HG03095 (cell line): ENCODE data around the gene FANCI.

Experiments
- ATAC-seq: cut with Tn5 transposase; IDR thresholded peaks from one replicate; pipeline ENCODE4 v1.9.1; 2021; ENCODE audit warnings: moderate library complexity; ENCODE audit not compliant: unreplicated experiment

Gene FANCI

DNA sequence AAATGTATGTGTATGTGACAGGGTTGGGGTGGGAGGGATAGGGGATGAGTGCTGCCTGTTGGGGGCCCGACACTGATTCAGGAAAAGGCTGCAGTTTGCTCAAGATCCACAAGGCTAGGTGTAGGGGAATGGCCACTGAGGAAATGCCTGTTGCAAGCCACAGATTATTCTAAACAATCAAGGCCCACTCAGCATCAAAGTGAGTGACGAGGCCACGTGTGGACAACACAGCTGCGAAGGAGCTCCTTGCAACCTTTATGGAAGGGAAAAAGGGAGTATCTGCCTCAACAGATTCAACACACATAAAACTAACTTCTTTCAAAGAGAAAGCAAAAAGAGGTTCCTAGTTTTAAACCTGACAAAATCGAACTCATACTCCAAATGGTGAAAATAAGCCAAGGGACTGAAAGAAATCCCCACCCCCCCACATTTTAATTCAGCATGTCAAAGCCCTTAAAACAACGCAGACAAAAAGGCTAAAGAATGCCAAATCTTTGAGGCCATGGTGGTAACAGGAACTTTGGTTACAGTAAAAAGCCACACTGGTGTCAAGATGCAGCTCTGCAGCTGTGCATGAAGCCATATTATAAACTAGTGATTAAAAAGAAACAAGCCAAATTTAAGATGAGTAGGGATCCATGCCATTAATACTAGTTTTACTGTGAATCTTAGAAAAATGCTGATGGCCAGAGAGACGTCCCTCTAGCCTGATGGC lies 87.3 kb downstream of the FANCI start:
- ATAC-seq, result no peak

- no peak for ATAC-seq
These were observed 88.7 kb downstream of the FANCI start for GRCh38 chr15:89332446-89332845.

DNA sequence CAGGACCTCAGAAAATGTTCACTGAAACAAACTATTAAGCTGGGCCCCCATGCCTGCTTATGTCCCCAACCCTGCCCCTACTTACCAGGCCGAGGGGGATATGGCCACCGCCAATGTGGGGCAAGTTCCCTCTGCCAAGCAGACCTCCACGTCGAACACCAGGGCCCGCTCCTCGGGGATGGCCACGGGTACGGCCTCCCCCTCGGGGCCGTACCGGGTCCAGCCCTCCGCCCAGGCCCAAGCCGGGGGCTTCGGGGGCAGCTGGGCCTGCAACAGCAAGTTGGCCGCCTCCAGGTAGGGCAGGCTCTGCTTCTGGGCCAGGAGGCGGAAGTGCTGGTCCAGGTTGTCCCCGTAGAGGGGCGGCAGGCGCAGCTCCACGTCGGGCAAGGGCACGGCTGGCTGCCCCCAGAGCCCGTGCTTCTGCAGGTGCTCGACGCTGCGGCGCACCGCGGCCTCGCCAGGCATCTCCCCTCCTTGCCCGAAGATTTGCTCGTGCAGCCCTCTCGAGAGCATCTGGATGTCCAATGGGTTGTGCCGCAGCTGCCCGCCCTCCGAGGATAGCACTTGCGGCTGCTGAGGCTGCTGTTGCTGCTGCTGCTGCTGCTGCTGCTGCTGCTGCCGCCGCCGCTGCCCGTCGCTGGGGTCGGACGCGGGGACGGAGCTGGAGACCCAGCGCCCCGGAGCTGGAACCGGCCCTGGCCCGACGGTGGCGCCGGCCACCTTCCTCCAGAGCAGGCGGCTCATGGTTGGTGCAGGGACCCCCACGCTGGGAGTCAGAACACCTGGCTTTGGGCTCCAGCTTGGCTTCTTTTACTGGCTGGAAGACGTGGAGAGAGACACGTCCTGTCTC lies 89.5 kb downstream of the FANCI start:
- no peak for ATAC-seq

GRCh38 chr15:89333959-89334509 lies 90.3 kb downstream of the FANCI start:
- no peak for ATAC-seq

GRCh38 chr15:89334510-89335297 lies 90.9 kb downstream of the FANCI start, which contains the start of gene POLG:
Gene POLG (minus strand): TSS chr15:89334824. CDS start chr15:89333754, 1,070 bp downstream.
- ATAC-seq, result peak; percentile 87

GRCh38 chr15:89335298-89336041 lies 91.7 kb downstream of the FANCI start:
- ATAC-seq, result peak; percentile 12

- no peak for ATAC-seq
These were observed 94.3 kb downstream of the FANCI start for GRCh38 chr15:89338036-89338435.

DNA sequence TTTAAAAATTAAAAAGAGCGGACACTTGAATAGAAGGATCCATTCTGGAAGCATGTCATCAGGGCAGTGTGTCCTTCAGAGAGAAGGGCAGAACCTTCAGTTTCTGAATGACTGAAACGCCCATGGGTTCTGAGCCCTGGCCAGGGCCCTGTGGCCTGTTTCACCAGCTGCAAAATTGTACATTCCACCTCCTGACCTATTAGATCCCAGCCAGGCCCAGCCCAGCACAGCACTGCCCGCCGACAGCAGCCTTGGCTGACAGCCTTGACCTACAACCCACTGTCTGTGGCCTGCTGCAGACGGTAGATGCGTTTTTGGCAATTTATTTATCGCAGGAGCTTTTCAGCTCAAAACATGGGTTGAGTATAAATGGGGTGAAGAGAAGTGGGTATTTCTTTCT lies 96.8 kb downstream of the FANCI start:
- no peak for ATAC-seq

DNA sequence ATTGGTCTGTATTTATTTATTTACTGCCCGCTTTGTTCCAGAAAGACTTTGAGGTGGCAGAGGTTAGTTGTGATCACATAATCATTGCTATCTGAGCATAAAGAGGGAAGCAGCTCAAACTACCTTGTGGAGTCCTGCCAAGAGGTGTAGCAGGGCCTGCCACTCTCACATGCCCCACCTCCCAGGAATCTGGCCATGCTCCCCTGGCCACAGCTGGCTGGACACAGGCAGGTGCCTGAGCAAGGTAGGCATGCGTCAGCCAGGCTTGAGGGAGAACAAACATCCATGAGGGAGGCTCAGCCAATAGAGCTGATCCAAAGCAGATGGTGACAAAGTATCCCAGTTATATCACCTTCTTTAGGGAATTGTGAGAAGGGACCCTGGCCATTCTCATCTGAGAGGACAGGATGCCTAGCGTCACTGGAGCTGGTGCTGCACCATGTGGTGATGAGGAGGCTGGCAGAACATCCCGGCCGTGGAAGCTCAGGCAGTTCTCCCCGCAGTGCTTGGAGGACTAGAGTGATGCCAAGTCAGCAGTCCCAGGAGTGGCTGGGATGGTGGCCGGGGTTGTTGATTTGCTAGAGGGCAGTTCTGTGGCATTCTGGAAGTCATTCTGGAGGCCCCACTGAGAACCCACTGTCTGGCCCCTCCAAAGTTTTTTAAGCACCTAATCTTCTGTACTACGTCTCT lies 97.7 kb downstream of the FANCI start:
- ATAC-seq, result no peak

- no peak for ATAC-seq
These were observed 99.1 kb downstream of the FANCI start for GRCh38 chr15:89342840-89343239.

DNA sequence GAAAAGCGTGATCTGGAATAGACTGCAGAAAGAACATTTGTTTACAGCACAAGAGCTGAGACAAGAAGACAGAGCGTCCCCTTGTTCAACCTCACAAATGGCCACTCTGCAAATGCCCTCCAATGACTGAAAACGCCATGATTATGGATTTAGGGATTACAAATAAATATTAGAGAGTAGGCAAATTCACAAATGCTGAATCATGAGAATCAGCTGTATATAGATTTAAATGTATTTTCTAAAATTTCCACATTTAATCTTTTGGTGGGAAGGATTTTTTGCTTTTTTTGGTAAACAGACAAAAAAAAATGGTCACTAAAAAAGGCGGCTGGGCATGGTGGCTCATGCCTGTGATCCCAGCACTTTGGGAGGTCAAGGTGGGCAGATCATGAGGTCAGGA lies 101.5 kb downstream of the FANCI start:
- ATAC-seq, result no peak

GRCh38 chr15:89346516-89347231 lies 102.9 kb downstream of the FANCI start:
- no peak for ATAC-seq

GRCh38 chr15:89349206-89349558 lies 105.4 kb downstream of the FANCI start:
- ATAC-seq, result no peak

GRCh38 chr15:89352476-89352875 lies 108.7 kb downstream of the FANCI start:
- ATAC-seq, result no peak

DNA sequence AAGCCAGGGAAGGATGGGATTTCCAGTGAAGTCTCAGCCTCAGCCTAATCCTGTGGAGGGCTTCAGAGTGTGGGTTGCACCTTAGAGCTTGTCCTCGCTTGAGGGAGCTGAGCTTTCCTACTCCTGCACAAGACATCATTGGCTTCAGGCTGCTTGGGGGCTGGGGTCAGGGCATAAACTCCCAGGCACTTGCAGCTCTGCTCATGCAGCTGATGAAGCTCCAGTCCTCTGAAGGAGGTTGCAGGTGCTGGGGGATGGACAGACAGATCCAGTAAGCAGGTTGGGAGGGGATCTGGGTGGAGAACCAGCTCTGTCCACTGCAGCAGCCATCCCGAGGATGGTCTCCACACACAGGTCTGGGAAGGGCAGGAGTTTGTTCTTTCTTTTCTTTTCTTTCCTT lies 110.2 kb downstream of the FANCI start:
- no peak for ATAC-seq

DNA sequence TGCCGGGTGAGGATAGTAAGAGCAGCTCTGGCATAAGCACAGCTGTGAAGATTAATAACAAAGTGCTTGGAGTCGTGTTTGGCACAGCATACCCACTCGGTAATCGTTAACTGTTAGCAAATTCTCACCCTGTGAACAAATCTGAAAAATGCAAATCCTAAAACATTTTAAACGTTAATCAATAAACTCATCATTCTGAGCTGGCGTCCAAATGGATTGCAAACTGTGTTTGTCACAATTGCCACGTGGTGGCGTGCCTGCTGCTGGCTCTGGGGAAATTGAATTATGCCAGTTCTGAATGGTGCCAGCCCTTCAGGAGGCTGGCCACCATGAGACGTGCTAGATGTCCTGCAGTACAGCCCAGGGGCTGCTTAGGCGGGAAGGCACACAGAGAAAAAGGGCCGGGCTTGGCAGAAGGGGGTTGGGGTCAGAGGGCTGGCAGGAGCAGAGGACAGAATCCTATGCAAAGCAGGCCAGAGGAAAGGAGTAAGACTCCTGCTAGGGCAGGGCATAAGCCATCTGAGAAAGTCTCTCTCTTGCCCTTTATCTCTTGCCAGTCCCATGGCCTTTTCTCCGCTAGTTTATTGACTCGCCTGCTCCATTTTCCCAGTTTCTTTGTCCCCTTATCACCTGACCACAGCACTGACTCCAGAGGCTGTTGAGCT lies 113.0 kb downstream of the FANCI start:
- ATAC-seq, result no peak

DNA sequence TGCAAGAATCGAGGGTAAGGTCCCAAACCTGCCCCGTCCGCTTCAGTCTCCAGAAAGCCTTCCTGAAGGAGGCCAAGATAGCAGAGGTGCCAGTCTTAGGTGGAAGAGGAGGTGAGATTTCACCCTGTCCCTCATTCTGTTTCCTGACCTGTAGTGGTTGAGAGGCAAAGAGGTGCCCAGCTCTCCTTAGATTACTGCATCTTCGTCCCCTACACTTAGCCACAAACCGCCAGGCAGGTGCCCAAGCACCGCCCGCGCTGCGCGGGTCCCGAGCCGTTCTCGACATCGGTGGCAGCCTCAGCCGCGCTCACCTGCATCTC lies 114.6 kb downstream of the FANCI start:
- ATAC-seq, result no peak

DNA sequence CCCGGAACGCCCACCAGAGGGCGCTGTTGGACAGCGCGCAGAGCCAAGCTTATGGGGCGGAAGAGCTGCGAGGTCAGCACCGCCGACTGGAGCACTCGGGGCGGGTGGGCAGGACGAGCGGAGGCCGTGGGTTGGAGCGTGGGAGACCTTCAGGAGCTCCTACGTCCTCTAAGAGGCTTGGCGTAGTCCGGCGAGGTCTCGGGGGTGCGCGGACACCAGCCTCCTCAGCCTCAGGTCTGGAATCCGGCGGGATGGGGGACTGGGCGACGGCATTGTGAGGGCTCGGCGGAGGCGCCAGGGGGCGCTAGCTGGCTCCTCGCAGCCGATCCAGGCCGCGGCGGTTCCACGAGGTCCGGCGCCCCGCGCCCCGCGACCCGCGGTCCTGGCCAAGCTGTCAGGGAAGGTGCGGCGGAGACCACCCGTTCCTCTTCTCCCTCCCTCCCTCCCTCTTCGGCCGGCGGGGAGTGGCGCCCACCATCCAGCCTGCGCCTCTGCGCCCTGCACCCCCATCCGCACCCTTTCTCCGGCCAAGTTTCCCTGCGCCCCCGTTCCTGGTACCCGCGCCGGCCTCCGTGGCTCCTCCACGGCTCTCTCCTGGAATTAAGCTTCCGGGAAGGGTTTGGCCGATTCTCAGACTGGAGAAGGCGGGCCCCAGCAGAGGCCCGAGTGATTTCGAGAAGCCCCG lies 115.1 kb downstream of the FANCI start:
- peak; percentile 87 for ATAC-seq
